HUDEP-2 (cell line): ENCODE measurements around the gene TBC1D22A.

Experiments used
- DNase-seq, 76 experiments: peaks; one replicate each; lab custom pipeline; 2025; ENCODE audit not compliant: unreplicated experiment in 76 of 76; lab: John Stamatoyannopoulos, UW

TBC1D22A gene

DNA sequence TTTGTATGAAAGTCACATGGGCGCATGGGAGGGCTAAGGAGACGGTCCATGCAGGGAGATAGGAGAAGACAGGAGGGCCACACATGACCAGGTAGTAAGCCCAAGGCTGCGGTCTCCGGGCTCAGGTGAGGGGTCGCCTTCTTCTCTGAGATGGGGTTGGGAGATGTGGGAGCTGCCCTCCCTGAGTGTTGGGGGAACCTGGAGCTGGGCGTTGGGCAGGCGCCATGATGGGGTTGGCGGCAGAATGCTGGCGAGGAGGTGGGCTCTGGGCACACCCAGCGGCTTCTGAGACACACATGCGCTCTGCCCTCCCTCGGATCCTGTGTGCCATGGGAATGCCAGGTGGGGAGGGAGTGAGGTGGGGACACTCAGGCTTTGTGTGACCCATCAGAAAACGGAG, 254.8 kb downstream of the TBC1D22A start:
- no peak for DNase-seq

DNA sequence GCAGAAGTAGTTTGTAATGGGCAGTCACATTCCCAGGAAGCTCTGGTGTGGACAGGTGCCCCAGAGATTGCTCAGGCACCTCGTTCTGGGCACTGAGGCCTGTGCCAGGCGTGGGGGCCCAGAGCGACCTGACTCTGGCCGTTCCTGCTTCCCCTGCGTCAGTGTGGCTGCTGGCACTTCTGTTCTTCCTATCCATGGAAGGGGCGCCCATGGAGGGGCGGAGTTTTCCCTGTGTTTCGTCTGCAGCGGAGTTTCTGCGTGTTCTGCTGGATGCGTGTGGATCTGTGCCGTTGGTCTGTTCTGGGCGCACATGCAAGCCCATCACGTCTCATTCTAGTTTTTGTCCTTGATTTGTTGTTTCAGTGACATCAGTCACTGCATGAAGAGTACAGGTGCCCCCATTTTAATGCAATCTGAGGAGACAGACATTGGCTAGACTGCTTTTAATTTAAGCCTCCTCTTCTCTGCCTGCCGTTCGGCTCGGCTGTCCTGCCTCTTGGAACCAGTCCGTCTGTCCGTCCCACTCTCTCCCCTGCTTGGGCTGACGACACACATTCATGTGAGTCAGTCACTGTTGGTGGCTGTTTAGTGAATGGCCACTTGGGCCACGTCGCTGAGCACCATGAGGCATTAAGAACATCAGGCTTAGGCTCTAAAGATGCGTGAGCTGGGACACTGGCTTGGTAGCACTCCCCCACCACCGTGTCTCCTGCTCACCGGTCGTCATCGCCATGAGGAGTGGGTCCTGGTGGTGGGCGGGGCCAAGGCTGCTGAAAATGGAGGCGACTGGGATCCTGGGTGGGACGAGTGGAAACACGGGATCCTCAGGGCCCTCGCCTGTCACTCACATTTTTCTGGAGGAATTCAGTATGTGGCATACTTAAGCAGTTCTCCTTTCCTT, 255.8 kb downstream of the TBC1D22A start:
- DNase-seq, result no peak

DNA sequence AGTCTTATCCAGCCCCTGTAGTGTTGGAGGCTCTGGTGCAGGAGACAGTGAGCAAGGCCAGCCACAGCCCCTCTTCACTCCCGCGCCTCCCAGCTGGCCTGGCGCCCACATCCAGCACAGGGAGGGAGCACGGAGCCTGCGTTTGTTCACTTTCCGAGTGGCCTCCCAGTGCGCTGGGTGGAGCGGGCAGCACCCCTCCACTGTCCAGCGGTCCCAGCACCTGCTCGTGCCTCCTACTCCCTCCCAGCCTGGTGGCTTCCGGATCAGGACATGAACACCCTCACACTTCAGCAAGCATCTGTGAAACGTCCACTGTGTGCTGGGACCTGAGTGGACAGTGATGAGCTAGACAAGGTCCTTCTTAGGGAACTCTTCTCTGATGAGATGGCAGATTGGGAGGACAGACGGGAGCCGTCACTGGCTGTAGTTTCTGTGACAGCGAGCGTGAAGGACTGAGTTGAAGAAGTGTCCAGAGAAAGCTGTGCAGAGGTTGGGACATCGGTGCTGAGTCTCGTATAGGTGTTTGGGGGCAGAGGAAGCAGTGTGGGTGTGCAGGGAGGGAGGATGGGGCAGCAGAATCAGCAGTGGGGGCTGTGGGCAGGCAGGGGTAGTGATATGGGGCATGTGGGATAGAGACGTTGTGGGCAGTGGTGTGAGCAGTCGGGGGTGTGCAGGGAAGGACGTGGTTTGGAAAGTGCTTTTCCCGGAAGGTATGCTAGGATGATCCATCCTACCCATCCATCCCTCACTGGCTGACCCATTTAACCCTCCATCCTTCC, 256.8 kb downstream of the TBC1D22A start:
- DNase-seq, result no peak

DNA sequence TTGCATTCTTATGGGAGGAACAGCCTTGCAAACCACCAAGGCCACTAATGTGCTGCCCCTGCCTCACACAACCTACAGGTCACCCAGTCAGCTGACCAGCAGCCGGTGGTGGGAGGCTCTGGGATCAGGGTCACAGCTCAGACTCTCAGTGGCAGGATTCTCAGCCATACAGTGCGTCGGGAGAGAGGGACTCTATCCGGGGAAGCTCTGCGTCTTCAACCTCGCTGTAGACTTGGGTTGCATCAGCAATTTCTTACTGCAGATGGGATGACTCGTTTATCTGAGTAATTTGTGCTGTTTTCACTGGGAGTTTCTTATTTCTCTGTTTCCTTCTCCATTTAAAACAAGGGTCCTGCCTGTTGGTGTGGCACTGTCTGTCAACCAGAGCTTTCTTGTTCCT, 257.7 kb downstream of the TBC1D22A start:
- DNase-seq, result no peak

DNA sequence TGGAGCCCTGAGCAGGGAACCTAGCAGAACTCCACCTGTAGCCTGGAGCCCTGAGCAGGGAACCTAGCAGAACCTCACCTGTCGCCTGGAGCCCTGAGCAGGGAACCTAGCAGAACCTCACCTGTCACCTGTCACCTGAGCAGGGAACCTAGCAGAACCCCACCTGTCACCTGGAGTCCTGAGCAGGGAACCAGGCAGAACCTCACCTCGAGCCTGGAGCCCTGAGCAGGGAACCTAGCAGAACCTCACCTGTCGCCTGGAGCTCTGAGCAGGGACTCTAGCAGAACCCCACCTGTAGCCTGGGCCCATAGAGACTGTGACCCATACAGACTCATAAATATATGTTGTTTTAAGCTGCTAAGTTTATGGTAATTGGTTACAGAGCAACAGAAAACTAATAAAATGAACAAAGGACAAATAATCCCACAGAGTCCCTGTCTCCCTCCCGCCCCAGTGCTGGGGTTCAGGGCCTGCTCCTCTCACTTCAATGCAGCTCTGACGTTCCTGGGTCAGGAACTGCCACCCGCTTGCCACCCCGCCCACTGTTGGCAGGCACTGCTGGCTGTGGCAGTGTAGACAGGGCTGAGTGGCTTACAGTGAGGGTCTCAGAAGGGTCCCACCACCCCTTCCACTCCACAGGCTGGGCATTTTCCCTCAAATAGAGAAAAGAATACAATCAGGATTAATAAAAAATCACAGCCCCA, 259.1 kb downstream of the TBC1D22A start:
- no peak for DNase-seq

DNA sequence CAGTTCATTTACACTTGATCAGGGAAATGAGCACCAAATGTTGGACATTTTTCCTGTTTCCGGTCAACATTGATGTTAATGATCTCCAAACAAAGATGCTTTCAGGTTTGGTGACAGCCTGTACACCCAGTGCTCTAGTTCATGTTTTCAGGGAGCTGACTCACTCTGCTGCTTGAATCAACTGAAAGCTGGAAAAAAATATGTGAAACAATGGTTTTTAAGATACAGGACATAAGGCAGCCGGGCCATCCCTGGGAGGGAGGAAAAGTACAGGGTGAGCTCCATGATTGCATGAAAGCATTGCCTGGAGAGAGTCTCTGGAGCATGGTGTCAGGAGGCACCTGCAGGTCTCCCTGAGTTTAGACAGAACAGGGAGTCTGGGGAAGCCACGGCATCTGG, 259.6 kb downstream of the TBC1D22A start:
- no peak for DNase-seq

DNA sequence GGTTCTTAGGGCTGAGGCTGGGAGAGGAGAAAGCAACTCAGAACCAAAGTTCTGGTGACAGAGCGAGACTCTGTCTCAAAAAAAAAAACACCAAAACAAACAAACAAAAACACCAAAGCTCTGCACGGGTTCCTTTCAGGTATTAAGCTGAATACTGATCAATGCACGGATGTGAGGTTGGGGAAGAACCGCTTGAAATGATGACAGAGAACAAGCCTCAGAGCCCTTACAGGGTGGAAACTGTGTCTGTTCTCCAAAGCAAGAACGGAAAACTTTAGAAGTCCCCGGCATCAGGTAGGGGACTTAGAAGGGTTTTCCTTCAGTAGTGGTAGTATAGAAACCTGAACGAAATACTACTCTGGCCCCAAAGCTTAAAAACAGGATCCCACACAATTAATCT, 260.0 kb downstream of the TBC1D22A start:
- no peak for DNase-seq

DNA sequence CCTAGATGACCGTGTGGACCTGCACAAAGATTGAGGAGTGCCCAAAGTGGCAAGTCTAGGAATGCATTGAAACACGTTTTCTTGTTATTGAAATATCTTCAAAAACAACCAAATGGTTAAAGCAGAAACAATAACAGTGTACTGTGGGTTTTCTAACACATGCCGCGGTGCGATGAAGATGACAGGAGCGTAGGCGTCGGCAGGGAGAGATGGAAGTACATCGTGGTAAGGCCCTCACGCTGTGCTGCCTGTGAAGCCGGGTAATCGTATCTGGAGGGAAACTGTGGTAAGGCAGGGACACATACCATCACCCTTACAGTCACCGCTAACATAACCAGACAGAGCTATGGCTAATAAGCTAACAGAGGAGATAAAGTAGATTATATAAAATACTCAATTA, 261.4 kb downstream of the TBC1D22A start:
- no peak for DNase-seq

DNA sequence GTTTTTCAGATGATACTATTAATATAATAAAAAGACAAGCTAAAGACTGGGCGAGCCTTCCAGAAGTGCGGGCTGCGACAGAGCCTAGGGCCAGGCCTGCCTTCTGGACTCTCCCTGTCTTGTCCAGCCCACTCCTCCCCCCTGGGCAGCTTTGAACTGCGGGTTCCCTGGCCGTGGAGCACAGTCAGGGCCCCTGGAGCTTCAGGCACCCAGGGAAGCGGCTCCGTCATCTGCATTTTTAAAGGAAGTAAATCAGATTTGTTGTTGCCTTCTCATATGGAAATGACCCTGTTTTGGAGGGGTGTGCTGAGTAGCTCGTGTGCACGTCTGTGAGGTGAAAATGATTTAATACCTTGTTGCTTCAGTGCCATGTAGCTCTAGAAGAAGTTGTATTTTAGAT, 265.3 kb downstream of the TBC1D22A start:
- DNase-seq, result no peak

DNA sequence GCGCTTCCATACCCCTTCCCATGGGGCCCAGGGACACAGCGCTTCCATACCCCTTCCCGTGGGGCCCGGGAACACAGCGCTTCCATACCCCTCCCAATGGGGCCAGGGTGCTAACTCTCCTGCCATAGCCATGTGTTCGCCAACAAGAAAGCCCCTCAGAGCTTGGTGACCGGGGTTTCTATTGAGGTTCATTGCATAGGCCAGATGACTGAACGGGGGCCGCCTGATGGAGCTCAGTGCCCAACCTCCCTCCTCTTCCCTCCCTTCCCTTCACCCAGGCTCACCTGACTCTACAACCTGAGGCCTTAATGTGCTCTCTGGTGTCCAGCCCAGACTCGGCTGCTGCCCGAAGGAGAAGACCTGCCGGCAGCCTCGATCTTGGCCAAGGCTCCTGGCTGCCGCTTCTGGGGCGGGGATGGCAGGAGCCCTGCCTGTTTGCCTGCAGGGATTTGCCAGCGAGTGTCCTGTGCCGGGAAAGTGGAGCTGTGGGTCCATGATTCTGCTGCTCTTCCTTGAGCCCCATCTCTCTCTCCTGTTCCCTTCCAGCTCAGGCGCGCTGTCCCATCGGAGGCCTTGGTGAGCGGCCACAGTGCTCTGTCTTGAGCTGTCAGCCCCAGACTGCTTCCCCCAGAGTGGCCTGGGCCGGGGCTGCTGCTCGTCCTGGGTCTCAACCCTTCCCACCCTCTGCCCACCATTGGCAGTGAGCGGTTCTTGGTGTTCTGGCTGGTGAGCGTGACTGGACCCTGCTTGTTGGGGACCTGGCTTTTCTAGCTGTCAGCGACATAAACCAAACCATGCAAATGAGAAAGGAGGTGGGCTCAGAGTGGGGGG, 267.0 kb downstream of the TBC1D22A start:
- DNase-seq, result no peak

DNA sequence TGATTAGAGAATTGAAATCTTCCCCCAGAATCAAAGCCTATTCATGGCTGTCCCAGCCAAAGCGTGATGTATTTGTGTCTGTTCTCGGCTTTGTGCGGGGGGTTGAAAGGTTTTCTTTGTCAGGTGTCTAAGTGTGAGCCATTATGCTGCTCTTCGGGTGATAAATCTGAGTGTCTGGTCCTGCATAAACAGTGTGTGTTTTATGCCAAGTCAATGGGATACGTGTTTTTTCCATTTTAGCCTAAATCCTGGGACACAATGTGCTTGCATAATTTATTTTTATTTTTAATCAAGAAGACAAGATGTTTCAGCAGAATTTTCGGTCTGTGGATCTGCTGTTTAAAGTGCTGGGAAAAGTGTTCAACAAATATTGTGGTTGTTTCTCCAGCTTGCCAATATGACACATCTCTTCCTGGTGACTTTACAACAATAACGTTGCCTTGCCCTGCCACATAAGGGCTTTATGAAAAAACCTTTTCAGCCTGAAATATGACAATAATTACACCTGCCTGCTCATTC, 267.8 kb downstream of the TBC1D22A start:
- DNase-seq, result no peak

DNA sequence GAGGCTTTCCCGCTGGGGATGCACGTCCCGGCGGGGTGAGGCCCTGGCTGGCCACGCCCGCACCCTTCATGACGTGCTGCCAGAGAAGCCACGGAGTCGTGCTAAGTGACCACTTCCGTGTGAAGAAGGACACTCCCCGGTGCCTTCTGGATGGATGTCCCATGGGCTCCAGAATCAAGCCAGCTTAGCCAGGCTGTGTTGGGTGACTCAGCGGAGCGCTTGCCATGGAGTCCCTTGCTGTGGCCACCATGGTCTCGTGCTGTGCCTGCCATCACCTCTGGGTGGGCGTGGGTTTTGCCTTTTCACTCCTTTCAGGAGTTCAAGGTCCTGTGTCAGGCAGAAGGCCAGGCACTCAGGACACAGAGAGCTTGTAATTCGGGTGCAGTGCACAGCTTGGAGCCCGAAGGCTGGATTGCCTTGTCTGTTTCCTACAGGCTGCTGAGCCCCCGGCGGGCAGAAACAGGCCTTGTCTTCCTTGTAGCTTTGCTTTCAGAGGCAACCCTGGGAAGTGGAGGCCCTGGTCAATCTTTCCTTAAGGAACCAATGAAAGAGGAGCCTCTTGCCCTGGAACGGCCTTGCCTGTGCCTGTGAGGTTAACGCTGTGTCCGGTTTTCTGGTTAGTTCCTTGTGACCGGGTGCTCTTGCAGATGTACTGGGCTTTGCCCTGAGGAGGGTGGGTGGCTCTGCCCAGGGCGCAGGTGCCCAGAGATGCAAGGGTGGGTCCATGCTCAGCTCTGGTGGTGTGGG, 268.6 kb downstream of the TBC1D22A start:
- no peak for DNase-seq

DNA sequence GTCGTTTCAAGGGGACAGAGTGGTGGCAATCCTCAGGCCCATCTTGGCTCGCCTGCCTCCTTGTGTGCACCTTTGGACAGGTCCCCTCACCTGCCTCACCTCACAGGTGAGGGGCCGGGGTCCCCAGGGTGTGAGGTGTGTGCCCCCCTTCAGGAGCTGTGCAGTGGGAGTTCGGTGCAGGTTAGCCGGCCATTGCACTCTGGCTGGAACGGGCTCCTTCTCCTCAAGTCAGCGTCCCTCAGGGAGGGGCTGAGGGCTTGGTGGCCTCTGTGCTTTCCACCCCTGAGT, 269.1 kb downstream of the TBC1D22A start:
- no peak for DNase-seq

DNA sequence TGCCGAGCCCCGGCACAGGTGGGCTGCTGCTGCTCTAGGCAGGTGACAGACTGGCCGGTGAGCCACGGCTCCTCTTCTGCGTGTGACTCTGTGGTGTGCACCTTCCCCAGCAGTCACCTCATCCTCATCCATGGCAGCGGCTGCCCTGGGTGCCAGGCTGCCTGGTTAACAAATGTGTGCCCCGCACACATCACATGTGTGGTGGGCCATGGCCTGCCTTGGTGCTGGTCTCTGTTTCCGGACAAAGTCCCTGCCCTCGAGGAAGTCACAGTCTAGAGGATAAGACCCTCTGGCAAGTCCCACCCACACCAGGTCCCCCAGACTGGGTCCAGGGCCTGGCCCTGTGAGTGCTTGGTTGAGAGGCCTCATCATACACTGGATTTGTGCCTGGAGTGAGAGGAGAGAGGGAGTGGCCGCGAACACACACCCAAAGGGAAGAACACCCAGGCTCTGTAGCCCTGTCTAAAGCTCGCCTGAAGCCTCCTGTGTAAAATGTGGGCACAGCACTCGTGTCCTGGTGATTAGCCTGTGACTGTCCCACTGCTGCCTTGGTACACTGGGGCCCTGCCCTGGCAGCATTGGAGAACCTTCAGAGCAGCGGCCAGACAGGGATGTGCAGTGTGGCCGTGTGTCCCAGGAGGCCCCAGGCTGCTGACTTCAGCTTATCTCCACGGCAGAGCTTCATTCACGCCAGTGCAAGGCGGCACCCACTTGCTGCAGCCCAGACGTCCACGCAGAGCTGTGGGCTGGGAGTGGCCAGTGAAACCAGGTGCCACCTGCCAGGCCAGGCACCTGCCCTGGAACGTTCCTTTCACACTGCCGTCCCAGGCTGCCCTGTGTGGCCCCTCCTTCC, 269.9 kb downstream of the TBC1D22A start:
- DNase-seq, result no peak

DNA sequence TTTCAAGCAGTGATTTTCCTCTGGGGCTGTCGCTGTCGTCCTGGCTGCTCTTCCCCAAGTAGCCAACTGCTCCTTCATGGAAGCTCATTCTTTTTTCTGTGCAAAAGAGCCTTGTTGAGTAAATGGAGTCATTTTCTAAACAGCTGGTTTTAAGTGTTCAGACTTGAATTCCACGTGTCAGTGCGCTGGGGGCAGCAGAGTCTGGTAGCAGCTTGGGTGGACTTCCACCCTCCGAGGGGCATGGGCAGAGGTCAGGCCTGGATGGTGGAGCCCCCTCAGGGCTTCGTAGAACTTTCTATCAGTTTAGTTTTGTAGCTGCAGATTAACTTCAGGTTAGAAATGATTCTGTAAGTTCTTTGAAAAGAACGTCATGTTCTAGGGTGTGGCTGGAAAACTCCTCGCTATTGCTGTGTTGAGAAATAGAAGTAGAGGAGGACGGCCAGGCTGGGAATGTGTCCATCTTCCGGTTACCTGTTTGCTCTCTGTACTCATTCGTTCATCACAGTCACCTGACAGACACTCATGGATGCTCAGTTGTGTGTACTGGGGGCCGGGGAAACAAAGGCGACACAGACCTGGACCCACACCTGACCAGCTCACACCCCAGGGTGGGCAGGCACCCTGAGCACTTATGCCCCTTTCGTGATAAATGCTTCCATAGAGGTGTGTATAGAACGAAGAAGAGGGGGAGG, 270.7 kb downstream of the TBC1D22A start:
- DNase-seq, result no peak

DNA sequence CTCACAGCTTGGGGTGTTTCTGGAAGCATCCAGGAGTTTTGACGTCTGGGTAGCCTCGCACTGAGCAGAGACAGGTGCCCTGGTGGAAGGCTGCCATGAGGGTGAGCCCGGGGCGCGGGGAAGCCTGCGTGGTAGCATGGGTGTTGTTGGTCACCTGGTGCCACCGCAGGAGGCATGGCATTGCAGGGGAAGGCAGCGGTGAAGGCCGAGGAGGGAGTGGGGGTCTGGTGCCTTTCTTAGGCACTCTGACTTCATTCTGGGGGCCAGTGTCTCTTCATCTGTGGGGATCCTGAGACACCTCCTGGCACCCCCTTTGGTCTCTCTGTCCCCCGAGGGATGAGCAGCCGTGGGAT, 271.2 kb downstream of the TBC1D22A start:
- DNase-seq, result no peak

DNA sequence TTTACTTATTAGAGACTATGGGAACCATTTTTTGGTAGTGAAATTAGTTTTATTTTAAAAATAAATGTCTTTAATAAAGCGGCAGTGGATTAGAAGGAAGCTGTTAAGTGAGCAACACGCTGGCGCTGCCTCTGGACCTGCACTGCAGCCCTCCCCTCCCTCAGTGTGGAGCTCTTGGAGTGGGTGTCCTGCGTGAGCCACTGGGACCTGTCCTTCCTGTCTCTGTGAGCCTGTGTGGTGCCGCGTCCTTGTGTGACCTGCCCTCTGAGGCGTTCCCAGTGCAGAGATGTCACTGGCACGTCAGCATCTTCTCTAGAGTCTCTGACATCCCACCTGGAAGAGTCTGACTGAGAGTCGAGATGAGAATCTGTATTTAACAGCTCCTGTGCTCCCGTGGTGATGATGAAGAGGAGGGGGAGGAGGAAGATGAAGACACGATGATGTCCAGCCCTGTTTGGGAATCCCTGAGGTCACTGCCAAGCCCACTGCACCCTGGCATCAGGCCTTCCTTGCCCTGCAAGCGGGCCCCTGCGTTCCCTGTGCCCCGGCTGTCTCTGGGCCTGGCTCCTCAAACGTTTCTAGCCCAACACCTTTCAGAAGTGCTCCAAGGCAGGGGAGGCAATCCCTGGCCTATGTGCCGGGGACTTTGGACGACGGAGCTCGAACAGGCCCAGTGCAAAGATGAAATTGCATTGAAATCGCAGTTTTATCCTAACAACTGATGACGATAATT, 271.8 kb downstream of the TBC1D22A start:
- no peak for DNase-seq

DNA sequence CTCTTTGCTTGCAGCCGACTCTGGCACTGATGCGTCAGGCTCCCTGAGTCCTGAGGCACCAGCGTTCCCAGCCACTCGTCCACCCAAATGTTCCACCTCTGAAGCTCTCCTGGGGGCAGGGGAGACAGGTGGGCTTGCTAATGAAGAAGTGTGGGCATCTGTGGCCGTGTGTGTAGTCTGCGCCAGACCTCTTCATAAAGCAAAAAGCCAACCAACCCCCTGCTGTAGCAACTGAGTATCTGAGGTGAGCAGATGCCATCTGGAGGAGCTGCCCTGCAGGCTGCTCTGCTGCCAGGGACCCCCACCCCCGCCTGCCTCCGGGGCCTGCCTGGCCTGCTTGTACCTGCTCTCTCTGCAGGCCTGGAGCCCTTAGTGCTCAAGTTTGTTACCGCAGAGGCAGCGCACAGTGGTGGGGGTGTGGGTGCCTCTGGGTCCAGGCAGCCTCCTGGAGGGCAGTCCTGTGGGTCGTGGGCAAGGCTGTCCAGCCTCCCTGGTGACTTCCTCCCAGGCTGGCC, 272.5 kb downstream of the TBC1D22A start:
- no peak for DNase-seq
